AG04450 (cell line): ENCODE results near the gene PDE7B. TPM values are rescaled to one million over a fixed set of nuclear protein-coding genes. Genes with fewer than 3 reads are reported as not detected.

ENCODE experiments used
- CTCF ChIA-PET: fragments of 300-600, 350-600 bp; formaldehyde crosslinking; extraction: SDS; loops from one replicate; lab custom pipeline; 2022; ENCODE audit warnings: antibody characterized with exemption, inconsistent platforms; lab: Charles Lee
- POLR2A ChIA-PET: fragments of 350-600 bp; formaldehyde crosslinking; extraction: SDS; loops from one replicate; lab custom pipeline; 2021; ENCODE audit warnings: antibody characterized with exemption, inconsistent platforms; lab: Yijun Ruan, JAX
- DNase-seq: peaks from one replicate; pipeline ENCODE4 v3.0.0-alpha.2; 2011; ENCODE audit warnings: low read depth, low spot score
- H3K27ac ChIP-seq: one replicate; pipeline ENCODE4 v1.5.1; 2012; ENCODE audit warnings: low read depth, low read length, control low read depth
- H3K27me3 ChIP-seq: one replicate; pipeline ENCODE4 v1.6.0; 2012; ENCODE audit warnings: low read length; ENCODE audit not compliant: control insufficient read depth, insufficient read depth
- H3K4me3 ChIP-seq: 2 replicates; pipeline ENCODE4 v1.5.1; 2011; ENCODE audit warnings: mild to moderate bottlenecking, low read depth, low read length, control low read depth
- H3K9me3 ChIP-seq: 2 replicates; pipeline ENCODE4 v1.5.1; 2012; ENCODE audit warnings: low read length; ENCODE audit not compliant: control insufficient read depth, insufficient read depth
- CTCF ChIP-seq: IDR thresholded peaks from 2 replicates; pipeline ENCODE4 v1.5.1; 2011; ENCODE audit warnings: low read depth, low read length, control low read depth, inconsistent platforms
- polyA plus RNA-seq: library from polyadenylated mRNA; depleted of rRNA; stranded (reverse); fragments of >200 nt; gene quantifications from 2 replicates; pipeline ENCODE4 v1.2.3, GENCODE V29; 2011

The PDE7B gene
- polyA plus RNA-seq, 1 experiment, result 17.4 TPM

DNA sequence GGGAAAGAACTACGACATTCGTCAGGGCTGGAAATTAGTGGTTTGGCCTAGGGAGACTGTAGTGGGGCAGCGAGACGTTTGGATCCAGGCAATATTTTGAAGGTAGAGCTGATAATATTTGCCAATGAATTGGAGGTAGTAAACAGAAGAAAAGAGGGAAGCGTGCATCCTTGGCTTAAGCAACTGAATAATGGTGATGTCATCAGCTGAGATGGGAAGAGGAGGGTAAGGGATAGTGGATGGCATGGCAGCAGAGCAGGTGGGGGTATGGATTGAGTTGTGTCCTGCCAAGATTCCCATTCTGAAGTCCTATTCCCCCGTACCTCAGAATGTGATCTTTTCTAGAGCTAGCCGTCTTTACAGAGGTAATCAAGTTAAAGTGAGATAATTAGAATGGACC lies 119.2 kb downstream of the PDE7B start:
- no peak for DNase-seq
- ChIA-PET CTCF (no interaction called here), POLR2A (no interaction called here)
- no peak overlapping the region for H3K4me3 ChIP-seq
- H3K27me3 ChIP-seq, result no peaks in the 10 kb centered on the region
- H3K9me3 ChIP-seq, result no peaks in the 10 kb centered on the region
- H3K27ac ChIP-seq, result no peak overlapping the region
- no peak for TF ChIP-seq CTCF

DNA sequence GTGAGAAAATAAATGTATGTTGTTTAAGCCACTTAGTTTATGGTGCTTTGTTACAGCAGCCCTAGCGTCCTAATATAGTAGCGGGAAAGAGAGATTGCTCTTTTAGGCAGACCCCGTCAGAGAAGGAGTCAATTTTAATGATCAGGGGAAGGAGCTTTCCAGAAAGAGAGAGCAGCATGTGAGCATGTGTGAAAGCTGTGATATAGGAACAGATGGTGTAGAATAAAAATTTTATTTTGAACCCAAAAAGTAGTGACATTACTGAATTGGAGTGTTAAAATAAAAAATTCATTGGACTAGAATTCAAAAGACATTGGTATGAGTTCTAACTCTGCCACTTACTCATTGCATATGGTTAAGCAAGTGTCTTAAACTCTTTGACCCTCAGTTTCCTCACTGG lies 119.8 kb downstream of the PDE7B start:
- no peak for DNase-seq
- CTCF ChIA-PET, result no interaction called here

DNA sequence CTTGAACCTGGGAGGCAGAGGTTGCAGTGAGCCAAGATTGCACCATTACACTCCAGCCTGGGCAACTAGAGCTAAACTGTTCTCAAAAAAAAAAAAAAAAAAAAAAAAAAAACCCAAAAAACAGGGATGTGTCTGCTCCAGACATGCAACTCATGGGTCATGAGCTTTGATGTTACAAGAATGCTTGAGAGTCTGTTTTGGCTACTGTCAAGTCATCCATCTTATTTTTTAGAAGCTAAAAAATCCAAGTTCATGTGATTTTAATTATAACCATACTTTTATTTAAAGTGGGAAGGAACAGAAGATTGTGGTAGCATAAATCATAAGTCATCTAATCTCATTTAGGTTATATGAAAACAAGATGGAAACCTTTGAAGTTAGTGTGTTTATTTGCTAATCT lies 120.6 kb downstream of the PDE7B start:
- H3K27me3 ChIP-seq, result no peaks in the 10 kb centered on the region
- H3K9me3 ChIP-seq, result no peaks in the 10 kb centered on the region
- ChIA-PET CTCF (interaction anchor here (1.3 kb wide), 1 partner anchor 254 kb away, joined by 3 read pairs; no protein-coding TSS in a partner anchor), POLR2A (interaction anchor here (0.6 to 0.7 kb wide), 2 partner anchors 34 to 121 kb away, joined by 3 to 5 read pairs; no protein-coding TSS in a partner anchor)
- no peak for DNase-seq
- H3K27ac ChIP-seq, result no peak overlapping the region
- no peak overlapping the region for H3K4me3 ChIP-seq
- no peak for TF ChIP-seq CTCF

More for the DNA sequence above, 119.8 kb downstream of the PDE7B start:
- TF ChIP-seq CTCF, result no peak
- POLR2A ChIA-PET, result interaction anchor here (0.6 kb wide), 1 partner anchor 121 kb away, joined by 3 read pairs; no protein-coding TSS in a partner anchor
- Histone ChIP-seq H3K27ac (no peak overlapping the region), H3K27me3 (no peaks in the 10 kb centered on the region), H3K4me3 (no peak overlapping the region), H3K9me3 (no peaks in the 10 kb centered on the region)

DNA sequence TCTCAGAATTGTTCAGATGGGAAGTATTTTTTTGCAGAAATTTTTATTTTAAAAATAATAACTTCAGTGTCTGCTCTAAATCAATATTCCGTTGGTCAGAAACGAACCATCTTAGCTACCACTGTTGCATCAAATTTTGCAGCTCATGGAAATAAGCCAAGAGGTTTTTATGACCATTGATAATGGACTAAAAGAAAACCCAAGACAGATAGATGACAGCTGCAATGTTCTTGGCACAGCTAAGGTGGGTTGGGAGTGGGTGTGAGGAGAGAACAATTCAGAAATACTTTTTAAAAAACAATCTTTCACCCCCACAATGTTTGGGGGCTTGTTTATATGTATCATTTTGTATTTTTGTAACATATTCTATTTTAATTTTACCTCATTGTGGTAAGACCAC lies 121.1 kb downstream of the PDE7B start:
- H3K27ac ChIP-seq, result no peak overlapping the region
- ChIA-PET POLR2A (interaction anchor here (0.7 kb wide), 1 partner anchor 34 kb away, joined by 5 read pairs; no protein-coding TSS in a partner anchor), CTCF (interaction anchor here (1.3 kb wide), 1 partner anchor 253 kb away, joined by 3 read pairs; no protein-coding TSS in a partner anchor)
- H3K4me3 ChIP-seq, result no peak overlapping the region
- no peak for TF ChIP-seq CTCF
- no peaks in the 10 kb centered on the region for H3K27me3 ChIP-seq
- no peak for DNase-seq
- H3K9me3 ChIP-seq, result no peaks in the 10 kb centered on the region

- DNase-seq, result no peak
- Histone ChIP-seq H3K27me3 (no peaks in the 10 kb centered on the region), H3K4me3 (no peak overlapping the region), H3K9me3 (no peaks in the 10 kb centered on the region), H3K27ac (no peak overlapping the region)
- no peak for TF ChIP-seq CTCF
- ChIA-PET CTCF (interaction anchor here (1.3 kb wide), 1 partner anchor 252 kb away, joined by 4 read pairs; no protein-coding TSS in a partner anchor), POLR2A (no interaction called here)
Observed at GRCh38 chr6:135974426-135974825, 122.9 kb downstream of the PDE7B start.
